ENCODE measurements around the gene PSAPL1.

PSAPL1 gene

DNA sequence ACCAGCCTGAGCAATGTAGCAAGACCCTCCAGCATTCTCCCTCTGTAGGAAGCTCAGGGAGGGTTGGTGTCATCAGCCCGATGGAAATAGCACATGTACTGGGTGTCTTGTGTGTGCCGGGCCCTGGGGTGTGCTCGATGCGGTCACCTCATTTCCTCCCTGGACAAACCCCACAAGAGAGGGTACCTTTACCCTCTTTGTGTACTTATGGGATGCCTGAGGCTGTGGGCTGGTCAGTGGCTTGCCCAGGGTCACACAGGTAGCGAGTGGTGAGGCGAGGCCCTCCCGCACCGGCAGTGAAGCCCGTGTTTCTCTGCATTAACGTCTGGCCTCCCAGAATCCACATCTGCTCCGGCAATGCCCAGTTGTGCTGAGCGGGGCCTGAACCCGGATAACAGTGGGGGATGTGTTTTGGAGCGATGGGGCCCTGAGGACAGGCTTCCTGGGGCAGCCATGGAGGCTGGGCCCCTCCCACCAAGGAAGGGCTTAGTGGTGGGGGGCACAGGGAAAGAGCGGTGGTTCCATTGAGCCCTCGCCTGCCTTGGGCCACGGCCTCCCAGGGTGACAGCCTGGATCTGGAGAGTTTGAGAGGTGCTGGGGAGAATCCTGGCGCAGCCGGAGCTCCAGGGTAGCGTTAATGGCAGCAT, 8.1 kb downstream of the PSAPL1 start:
- Mint-ChIP-seq H3K9me3 (no peaks in the 10 kb centered on the region), H3K4me3 (no peak overlapping the region), H3K27me3 (peaks cover 19% of the 10 kb centered on the region), H3K4me1 (no peaks in the 10 kb centered on the region), H3K36me3 (ENCODE audit: insufficient read depth) (no peaks in the 10 kb centered on the region), H3K27ac (ENCODE audit: low read depth) (no peak overlapping the region)
- ATAC-seq (replicated peaks; ENCODE audit: extremely low read depth, poor library complexity, severe bottlenecking) (no peak), DNase-seq (ENCODE audit: low spot score in 2 of 2) (no peak)

DNA sequence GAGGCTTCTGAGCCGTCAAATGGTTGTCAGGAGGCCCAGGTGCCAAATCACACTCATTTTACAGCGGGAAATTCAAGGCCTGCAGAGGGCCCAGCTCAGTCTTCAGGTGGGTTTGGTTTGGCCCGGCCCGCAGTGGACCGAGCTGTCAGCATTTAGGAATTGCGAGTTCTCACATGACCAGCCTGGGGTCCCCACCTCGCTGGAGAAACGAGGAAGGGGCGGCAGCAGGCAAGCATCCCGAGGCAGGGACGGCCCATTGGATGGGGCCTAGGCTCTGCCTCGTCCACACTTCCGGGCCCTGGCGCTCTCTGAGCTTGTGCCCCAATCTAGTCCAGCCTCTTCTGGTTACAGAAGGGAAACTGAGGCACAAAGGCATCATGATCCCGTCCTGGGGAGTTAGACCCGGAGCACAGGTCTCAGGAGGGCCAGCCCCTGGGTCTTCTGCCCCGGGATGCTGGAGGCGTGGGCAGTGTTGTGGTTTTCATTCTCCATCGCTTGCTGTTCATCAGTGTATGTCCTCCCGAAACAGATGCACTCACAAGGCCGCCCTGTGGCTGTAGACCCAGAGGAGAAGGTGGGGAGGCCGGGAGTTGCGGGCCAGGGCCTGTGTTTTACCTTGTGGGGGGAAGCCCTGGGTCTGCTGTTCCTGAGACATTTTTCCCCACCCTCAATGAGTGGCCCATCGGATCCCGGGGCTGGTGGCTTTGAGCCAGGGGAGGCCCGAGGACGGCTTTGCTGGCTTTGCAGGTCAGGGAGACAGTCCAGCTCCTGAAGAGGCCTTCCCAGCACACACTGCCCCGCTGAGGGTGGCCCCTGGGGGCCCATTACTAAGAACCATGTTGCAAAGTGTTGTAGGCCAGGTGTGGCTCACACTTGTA, 8.9 kb downstream of the PSAPL1 start:
- no peak for DNase-seq (ENCODE audit: low spot score in 2 of 2)
- H3K9me3 Mint-ChIP-seq = no peaks in the 10 kb centered on the region
- no peak for ATAC-seq (replicated peaks; ENCODE audit: extremely low read depth, poor library complexity, severe bottlenecking)
- H3K27me3 Mint-ChIP-seq = peaks cover 19% of the 10 kb centered on the region
- H3K4me1 Mint-ChIP-seq = no peaks in the 10 kb centered on the region
- H3K36me3 Mint-ChIP-seq (ENCODE audit: insufficient read depth) = no peaks in the 10 kb centered on the region
- no peak overlapping the region for H3K27ac Mint-ChIP-seq (ENCODE audit: low read depth)
- H3K4me3 Mint-ChIP-seq = no peak overlapping the region

DNA sequence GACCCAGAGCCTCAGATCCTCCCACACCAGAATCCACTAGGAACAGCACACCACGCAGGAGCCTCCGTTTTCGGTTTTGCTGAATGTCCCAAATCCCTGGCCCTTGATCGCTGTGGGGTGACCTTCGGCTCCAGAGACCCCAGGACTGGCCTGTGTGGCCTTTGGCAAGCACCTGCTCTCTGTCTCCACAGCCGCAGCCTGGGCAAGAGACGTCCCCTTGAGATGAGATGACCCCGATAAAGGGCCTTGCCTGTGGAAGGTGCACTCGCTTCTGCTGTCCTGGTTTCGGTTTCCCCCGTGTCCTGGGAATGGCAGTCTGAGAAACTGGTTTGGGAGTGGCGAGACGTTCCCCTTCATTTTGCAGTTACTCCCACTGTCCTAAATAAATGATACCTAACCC, 9.6 kb downstream of the PSAPL1 start:
- Mint-ChIP-seq H3K4me1 (no peaks in the 10 kb centered on the region), H3K4me3 (no peak overlapping the region)
- no peak for ATAC-seq (replicated peaks; ENCODE audit: extremely low read depth, poor library complexity, severe bottlenecking)

DNA sequence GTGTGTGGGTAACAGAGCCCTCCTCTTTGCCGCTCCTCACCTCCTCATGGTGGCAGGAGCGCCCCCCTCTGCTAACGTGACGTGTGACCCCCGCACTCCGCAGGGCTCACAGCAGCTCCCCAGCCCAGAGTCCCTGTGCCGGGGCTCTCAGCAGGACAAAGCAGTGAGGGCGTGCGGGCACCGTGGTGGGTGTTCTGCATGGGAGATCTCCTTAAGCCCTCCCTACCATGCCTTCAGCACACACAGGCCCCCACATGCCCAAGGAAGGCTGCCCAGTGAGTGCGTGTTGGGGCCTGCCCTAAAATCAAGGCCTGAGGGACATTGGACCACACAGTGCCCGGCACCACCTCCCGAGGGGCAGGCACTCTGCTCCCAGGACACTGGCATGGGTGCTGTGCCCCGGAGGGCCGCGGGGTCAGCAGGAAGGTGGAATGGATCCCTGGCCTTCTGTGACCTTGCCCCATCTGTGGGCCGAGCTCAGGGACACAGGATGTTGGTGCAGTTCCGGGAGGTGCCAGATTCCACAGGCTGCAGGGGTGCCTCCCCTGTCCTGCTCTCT, 10.1 kb downstream of the PSAPL1 start:
- H3K27me3 Mint-ChIP-seq = peaks cover 19% of the 10 kb centered on the region
- no peaks in the 10 kb centered on the region for H3K9me3 Mint-ChIP-seq
- H3K4me3 Mint-ChIP-seq = no peak overlapping the region
- DNase-seq (ENCODE audit: low spot score in 2 of 2) (no peak), ATAC-seq (replicated peaks; ENCODE audit: extremely low read depth, poor library complexity, severe bottlenecking) (no peak)
- H3K36me3 Mint-ChIP-seq (ENCODE audit: insufficient read depth) = no peaks in the 10 kb centered on the region
- no peaks in the 10 kb centered on the region for H3K4me1 Mint-ChIP-seq
- no peak overlapping the region for H3K27ac Mint-ChIP-seq (ENCODE audit: low read depth)

More for the DNA sequence above, 9.6 kb downstream of the PSAPL1 start:
- Mint-ChIP-seq H3K9me3 (no peaks in the 10 kb centered on the region), H3K27me3 (peaks cover 19% of the 10 kb centered on the region), H3K27ac (ENCODE audit: low read depth) (no peak overlapping the region), H3K36me3 (ENCODE audit: insufficient read depth) (no peaks in the 10 kb centered on the region)
- no peak for DNase-seq (ENCODE audit: low spot score in 2 of 2)

DNA sequence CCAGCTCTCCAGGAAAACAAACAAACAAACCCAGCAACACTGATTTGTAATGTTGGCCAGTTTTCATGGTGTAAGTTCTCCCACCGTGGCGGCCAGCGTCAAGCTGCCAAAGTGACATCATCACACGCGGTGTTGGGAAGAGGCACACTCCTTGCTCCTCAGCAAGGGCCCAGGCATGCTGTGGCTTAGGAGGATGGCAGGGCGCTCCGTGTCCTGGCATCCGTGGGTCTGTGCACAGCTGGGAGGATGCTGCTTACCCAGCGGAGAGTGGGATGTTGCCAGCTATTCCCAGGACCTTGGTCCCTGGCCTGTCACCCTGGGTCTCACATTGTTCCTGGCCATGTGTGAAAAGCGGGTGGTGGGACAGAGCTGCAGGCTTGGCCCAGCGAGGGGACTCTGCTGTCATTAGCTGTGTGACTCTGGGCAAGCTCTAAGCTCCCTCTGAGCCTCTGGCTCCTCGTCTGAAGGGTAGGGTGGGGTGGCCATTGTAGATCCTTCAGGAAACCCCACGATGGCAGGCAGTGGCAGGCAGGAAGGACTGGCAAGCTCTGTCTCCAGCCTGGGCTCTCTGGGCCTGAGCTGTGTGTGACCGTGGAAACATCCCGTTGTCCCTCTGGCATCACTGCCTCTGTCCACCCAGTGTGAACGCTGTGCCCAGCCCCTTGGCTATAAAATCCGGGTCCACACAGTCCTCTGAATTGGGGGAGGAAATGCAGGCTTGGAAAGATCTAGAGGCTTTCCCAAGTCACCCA, 10.8 kb downstream of the PSAPL1 start:
- no peaks in the 10 kb centered on the region for H3K36me3 Mint-ChIP-seq (ENCODE audit: insufficient read depth)
- peaks cover 19% of the 10 kb centered on the region for H3K27me3 Mint-ChIP-seq
- DNase-seq (ENCODE audit: low spot score in 2 of 2) = no peak
- H3K4me1 Mint-ChIP-seq = no peaks in the 10 kb centered on the region
- H3K27ac Mint-ChIP-seq (ENCODE audit: low read depth) = no peak overlapping the region
- H3K9me3 Mint-ChIP-seq = no peaks in the 10 kb centered on the region
- no peak overlapping the region for H3K4me3 Mint-ChIP-seq
- no peak for ATAC-seq (replicated peaks; ENCODE audit: extremely low read depth, poor library complexity, severe bottlenecking)

DNA sequence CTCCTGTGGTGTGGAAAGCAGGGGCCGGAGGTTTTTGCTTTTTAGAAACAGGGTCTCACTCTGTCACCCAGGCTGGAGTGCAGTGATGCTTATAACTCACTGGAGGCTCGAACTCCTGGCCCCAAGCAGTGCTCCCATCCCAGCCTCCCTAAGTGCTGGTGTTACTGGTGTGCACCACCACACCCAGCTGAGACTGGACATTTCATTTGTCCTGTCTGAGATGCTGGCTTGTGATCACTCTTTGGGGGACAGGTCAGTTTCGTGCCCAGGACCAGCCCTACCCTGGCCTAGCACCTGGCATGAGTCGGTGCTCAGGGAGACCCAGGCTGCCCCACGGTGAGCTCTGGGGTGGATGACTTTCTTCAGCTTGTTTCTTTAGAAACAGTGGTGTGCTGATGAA, 11.3 kb downstream of the PSAPL1 start:
- no peak overlapping the region for H3K4me3 Mint-ChIP-seq
- H3K9me3 Mint-ChIP-seq = no peaks in the 10 kb centered on the region
- peaks cover 17% of the 10 kb centered on the region for H3K27me3 Mint-ChIP-seq
- H3K36me3 Mint-ChIP-seq (ENCODE audit: insufficient read depth) = no peaks in the 10 kb centered on the region
- DNase-seq (ENCODE audit: low spot score in 2 of 2) (no peak), ATAC-seq (replicated peaks; ENCODE audit: extremely low read depth, poor library complexity, severe bottlenecking) (no peak)
- no peaks in the 10 kb centered on the region for H3K4me1 Mint-ChIP-seq
- no peak overlapping the region for H3K27ac Mint-ChIP-seq (ENCODE audit: low read depth)

DNA sequence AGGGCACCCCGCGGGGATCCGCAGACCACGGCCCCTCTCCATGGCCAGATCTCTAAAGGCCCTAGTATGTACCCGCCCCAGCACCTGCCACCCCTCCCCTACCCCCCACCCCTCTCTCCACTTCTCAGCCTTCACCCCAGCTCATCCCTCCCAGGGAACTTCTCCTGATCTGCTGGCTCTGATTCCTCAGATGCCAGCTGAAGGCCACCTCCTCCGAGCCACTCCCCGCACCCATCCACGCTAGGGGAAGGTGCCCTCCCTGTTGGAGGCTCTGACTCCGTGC, 11.9 kb downstream of the PSAPL1 start:
- Mint-ChIP-seq H3K36me3 (ENCODE audit: insufficient read depth) (no peaks in the 10 kb centered on the region), H3K27ac (ENCODE audit: low read depth) (no peak overlapping the region), H3K4me3 (no peak overlapping the region), H3K9me3 (no peaks in the 10 kb centered on the region), H3K4me1 (no peaks in the 10 kb centered on the region), H3K27me3 (peaks cover 17% of the 10 kb centered on the region)
- ATAC-seq (replicated peaks; ENCODE audit: extremely low read depth, poor library complexity, severe bottlenecking) (no peak), DNase-seq (ENCODE audit: low spot score in 2 of 2) (no peak)

DNA sequence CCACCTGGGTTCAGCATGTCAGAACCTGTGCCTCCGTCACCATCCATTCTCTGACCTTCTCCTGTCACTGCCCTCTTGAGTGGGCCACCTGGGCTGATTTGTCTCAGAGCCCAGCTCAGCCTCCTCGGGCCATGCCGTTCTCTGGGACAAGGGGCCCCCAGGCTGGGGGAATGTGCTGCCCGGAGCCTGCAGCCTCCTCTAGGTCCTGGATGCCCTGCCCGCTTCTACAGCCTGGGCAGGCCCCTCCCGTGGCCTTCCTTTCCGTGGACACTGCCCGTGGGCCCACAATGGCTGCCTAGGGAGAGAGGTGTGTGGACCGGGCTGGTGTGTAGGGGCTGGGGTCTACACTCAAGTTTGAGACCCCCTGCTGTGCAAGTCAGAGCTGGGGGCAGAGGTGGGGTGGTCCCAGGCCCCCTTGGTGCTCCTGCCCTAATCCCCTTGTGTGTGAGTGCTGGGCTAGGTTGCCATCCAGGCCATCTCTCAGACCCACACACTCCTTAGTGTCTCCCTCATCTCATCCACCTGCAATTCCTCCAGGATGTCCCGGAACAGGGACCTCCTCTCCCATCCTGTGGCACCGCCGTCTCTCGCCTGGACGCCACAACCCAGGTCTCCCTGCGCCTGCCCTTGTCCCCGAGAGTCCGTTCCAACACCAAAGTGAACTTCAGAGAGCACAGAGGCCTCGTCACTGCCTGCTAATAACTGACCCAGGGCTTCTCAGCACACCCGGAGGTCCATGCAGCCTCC, 12.4 kb downstream of the PSAPL1 start:
- ATAC-seq (replicated peaks; ENCODE audit: extremely low read depth, poor library complexity, severe bottlenecking) (no peak), DNase-seq (ENCODE audit: low spot score in 2 of 2) (no peak)
- Mint-ChIP-seq H3K9me3 (no peaks in the 10 kb centered on the region), H3K27ac (ENCODE audit: low read depth) (no peak overlapping the region), H3K36me3 (ENCODE audit: insufficient read depth) (no peaks in the 10 kb centered on the region), H3K27me3 (peaks cover 15% of the 10 kb centered on the region), H3K4me3 (no peak overlapping the region), H3K4me1 (no peaks in the 10 kb centered on the region)

DNA sequence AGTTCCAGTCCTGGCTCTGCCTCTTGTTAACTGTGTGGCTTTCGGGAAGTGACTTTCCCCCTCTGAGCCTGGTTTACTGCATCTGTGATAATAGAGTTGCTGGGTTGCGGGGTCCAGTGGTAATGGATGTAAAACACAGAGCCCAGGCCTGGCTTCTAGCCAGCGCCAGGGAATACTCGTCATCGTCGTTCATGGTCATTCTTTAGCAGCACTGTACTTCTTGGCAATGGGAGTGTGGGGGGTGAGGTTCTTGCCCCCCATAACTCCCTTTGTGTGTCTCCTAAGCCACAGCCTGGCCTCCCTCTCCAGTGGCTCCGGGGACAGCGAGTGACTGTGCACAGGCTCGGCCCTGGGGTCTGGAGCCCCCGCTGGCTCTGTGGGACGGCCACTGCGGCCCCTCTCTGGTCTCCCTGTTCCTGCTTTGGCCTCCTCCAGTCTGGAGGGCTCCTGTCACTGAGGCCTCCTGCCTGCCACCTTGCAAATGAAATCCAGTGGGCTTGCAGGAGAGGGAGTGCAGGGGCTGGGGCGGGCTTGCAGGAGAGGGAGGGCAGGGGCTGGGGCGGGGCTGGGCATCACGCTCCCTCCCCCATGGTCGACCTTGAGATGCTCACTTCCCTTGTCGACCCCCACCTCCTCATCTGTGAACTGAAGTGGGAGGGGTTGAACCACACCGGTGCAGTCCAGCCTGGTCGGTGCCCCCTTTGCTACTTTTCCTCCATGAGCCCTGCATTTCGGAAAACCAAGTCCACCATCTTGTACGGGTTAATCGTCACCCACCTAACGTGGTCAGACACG, 13.2 kb downstream of the PSAPL1 start:
- no peak overlapping the region for H3K4me3 Mint-ChIP-seq
- no peak overlapping the region for H3K27ac Mint-ChIP-seq (ENCODE audit: low read depth)
- no peaks in the 10 kb centered on the region for H3K36me3 Mint-ChIP-seq (ENCODE audit: insufficient read depth)
- ATAC-seq (replicated peaks; ENCODE audit: extremely low read depth, poor library complexity, severe bottlenecking) (no peak), DNase-seq (ENCODE audit: low spot score in 2 of 2) (no peak)
- H3K9me3 Mint-ChIP-seq = no peaks in the 10 kb centered on the region
- H3K4me1 Mint-ChIP-seq = no peaks in the 10 kb centered on the region
- peaks cover 9% of the 10 kb centered on the region for H3K27me3 Mint-ChIP-seq

DNA sequence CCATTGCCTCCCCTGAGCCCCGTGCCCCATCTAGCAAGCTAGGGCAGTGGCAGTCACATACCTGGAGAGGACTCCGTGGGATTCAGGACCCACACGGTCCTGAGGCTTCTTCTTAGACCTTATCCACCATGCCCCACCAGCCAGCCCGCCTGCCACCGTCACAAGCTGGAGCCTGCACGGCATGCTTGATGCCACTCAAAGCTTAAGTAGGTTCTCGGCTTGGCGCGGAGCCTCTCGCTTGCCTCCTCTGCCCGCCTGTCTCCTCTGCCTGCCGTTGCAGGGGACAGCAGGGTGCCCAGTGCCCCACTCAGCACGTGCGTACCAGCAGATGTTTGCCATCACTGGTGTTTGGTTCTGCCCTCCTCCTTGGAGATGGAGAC, 14.1 kb downstream of the PSAPL1 start:
- ATAC-seq (replicated peaks; ENCODE audit: extremely low read depth, poor library complexity, severe bottlenecking) (no peak), DNase-seq (ENCODE audit: low spot score in 2 of 2) (no peak)
- Mint-ChIP-seq H3K27me3 (peaks cover 9% of the 10 kb centered on the region), H3K9me3 (no peaks in the 10 kb centered on the region), H3K27ac (ENCODE audit: low read depth) (no peak overlapping the region), H3K4me1 (no peaks in the 10 kb centered on the region), H3K4me3 (no peak overlapping the region), H3K36me3 (ENCODE audit: insufficient read depth) (no peaks in the 10 kb centered on the region)

DNA sequence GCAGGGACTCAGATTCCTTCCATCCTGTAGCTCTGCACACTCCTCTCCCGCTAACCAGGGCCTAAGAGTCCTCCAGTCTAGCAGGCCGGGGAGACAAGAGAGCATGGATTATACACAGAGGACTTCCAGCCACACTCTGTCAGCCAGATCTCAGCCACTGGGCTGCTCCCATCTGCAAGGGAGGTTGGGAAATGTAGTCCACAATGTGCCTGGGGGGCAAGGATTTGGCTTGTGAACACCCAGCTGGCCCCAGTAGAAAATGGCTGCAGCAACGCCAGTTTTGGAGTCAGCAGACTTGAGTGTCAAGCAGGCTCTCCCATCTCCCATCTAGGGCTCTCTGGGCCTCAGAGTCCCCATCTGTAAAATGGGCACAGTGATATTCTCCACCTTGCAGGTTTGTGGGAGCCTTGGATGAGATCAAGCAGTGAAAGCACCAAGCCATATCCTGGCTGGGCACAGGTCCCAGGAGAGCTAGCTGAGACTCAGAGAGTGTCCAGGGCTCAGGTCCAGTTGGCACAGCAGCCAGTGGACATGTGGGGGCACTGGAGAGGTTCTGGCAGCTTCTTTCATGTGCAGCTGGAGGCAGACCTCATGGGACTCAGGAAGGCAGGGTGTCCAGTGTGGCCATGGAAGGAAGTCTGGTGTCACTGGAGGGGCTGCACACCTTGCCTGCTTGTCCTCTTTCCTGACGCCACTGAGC, 14.6 kb downstream of the PSAPL1 start:
- H3K9me3 Mint-ChIP-seq = no peaks in the 10 kb centered on the region
- no peak overlapping the region for H3K27ac Mint-ChIP-seq (ENCODE audit: low read depth)
- peaks cover 9% of the 10 kb centered on the region for H3K27me3 Mint-ChIP-seq
- no peak for DNase-seq (ENCODE audit: low spot score in 2 of 2)
- no peaks in the 10 kb centered on the region for H3K4me1 Mint-ChIP-seq
- H3K36me3 Mint-ChIP-seq (ENCODE audit: insufficient read depth) = no peaks in the 10 kb centered on the region
- ATAC-seq (replicated peaks; ENCODE audit: extremely low read depth, poor library complexity, severe bottlenecking) = no peak
- no peak overlapping the region for H3K4me3 Mint-ChIP-seq

All from central memory CD8-positive, alpha-beta T cell (primary cell).